Measurements from ENCODE around the gene LRRC45.

The LRRC45 gene

DNA sequence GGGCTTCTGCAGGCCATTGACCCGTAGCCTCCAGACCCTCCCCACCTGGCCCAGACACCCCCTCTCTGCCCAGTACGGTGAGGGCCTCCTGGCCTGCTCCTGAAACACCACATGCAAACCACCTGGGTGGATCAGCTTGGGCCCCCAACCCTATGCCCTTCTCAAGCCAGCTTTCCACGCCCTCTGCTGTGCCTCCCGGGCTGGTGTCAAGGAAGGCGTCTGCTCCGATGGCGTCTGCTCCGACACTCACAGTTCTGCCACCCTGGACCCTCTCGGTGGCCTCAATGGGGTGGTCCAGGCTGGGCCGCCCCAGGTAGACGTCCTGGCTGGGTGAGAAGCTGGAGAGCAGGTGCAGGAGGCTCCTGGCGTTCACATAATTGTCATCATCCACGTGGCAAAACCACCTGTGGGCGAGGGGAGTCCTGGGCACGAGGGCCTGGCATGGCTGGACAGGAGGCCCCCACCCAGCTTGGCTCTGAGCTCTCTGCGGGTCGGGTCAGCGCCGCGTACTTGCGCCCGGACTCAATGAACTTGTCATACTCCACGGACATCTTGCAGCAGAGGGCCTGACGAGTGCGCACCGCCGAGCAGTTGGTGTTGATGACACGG lies 27.2 kb downstream of the LRRC45 start:
- DNase-seq (ENCODE audit: low read depth in 2 of 2, low spot score in 1 of 2) = no peak

DNA sequence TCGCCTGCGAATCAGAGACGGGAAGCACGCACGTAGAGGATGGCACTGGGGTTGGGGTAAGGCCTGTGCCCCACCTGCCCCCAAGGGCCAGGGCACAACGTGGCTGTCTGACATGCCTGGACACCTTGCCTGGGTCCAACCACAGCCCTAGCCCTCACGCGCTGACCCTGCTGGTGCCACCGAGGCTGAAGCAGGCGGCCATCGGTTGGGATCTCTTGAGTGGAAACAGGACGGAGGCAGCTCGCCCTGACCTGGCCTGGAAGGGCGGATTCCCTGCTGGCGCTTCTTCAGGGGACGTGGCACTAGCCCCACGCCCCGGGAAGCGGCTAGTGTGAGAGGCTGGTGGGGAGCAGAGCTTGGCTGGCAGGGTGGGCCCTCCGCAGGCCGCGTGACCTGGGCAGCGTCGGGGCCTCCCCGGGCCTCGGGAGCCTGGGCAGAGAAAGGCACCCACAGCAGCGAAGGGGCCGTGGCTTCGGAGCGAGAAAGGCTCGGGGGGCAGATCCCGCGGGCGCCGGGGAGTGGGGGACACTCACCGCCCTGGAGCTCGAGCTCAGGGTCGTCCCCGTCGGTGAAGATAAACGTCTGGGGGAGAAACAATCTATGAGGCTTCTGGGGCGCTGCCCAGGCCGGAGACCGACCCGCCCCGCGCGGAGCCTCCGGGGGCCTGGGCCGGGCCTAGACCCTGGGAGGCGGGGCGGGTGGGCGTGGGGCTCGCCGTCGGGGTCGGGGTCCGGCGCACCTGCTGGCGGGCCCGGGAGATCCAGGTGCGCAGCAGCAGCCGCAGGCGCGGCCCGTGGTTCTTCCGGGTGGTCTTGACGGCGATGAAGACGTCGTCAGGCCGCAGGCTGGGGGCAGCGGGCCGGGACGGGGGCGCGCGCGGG lies 27.9 kb downstream of the LRRC45 start:
- no peak for DNase-seq (ENCODE audit: low read depth in 2 of 2, low spot score in 1 of 2)

DNA sequence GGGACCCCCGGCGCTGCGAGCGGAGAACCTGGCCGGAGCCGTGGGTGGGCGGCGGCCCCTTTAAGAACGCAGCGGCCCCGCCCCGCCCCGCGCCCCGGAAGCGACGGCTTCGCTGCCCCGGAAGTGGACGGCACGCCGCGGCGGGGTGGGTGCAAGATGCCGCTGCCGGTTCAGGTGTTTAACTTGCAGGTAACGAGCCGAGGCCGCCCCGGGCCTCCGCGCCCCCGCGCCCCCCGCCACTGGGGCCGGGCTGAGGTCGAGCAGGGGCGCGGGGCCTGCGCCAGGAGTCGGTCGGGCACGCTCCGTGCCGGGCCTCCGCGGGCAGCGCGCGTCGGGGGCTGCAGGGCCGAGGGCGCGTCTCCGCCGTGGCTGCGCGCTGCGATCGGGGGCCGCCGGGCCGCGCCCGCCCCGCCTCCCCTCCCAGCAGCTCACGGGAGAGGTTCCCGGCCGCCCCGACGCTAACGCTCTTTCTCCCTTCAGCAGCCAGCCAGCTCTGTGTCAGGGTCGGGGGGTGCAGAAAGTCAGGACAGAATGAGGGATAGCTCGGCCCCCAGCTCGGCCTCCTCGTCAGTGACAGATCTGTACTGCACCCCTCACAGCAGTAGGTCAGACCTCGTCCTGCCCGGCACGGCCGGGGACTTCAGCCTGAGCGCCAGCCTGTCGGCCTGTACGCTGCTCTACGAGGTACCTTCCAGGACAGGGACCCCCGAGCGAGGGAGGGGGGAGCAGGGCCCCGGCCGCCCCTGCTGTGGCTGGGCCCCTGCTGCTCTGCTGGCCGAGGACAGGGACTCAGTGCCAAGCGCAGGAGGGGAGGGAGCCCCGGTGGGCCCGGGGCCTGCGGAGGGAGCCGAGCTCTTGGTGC lies 28.9 kb downstream of the LRRC45 start, which contains the start of the genes GPS1 and RFNG:
GPS1 (plus strand) TSS at position 123 of the 862 bp plus-strand sequence; CDS start at position 157, 34 bp downstream.
RFNG (minus strand) TSS at position 36 of the 862 bp plus-strand sequence. CDS start 45 bp downstream, outside the sequence.
- DNase-seq (ENCODE audit: low read depth in 2 of 2, low spot score in 1 of 2) = peak; percentile 60 to 65

DNA sequence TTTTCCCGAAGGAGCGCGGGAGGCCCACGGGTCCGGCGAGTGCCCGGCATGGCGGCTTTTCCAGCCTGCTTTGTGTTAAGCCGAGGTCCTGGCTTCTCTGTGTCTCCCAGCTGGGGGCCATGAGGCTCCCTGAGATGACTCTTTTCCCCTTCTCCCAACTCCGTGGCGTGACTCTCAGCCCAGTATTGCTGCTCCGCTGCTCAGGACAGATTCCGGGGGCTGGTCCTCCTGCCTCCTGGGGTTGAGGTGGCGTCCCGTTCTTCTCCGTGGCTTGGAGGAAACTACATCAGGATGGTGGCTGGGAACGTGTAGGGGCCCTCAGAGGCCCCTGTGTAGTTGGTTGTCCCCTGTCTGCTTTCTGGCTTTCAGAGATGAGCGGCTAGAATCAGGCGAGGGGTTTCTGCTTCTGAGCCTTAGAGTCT lies 29.5 kb downstream of the LRRC45 start:
- no peak for DNase-seq (ENCODE audit: low read depth in 2 of 2, low spot score in 1 of 2)

DNA sequence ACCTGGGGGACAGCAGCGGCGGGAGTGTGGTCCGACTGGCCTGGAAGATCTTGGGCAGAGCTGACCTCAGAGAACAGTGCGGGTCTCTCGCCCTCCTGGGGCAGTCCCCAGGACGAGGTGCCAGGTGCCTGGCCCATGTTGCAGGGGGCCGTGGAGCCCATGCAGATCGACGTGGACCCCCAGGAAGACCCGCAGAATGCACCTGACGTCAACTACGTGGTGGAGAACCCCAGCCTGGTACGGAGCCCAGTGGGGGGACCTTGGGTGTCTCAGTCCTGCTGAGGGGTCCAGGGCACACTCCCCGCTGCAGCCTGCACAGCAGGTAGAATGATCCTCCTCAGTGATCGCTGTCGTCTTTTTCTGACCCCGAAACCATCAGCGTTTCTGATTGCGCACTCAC lies 30.0 kb downstream of the LRRC45 start:
- no peak for DNase-seq (ENCODE audit: low read depth in 2 of 2, low spot score in 1 of 2)

DNA sequence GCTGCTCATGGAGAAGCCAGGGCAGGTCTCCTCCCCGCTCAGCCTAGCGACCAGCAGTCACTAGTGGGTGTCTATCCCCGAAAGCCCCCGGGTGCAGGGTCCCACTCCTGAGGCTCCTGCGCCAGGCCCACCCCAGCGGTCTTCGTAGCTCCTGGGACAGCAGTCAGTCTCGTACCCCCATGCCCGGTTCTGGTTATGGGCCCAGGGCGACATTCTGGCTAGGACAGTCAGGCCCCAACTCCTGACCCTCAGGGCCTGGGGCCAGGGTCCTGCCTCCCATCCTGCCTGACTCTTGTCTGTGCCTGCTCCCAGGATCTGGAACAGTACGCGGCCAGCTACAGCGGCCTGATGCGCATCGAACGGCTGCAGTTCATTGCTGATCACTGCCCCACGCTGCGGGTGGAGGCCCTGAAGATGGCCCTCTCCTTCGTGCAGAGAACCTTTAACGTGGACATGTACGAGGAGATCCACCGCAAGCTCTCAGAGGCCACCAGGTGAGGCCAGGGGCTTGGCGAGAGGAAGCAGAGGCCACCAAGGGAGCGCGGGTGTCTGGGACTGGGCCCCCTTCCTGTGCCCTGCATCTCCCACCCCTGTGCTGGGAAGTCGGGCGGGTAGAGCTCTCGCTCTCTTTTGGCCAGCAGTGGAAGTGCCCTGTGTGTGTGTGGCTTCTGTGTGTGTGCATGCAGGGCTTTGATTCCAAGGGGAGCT lies 30.6 kb downstream of the LRRC45 start:
- DNase-seq (ENCODE audit: low read depth in 2 of 2, low spot score in 1 of 2) = no peak

DNA sequence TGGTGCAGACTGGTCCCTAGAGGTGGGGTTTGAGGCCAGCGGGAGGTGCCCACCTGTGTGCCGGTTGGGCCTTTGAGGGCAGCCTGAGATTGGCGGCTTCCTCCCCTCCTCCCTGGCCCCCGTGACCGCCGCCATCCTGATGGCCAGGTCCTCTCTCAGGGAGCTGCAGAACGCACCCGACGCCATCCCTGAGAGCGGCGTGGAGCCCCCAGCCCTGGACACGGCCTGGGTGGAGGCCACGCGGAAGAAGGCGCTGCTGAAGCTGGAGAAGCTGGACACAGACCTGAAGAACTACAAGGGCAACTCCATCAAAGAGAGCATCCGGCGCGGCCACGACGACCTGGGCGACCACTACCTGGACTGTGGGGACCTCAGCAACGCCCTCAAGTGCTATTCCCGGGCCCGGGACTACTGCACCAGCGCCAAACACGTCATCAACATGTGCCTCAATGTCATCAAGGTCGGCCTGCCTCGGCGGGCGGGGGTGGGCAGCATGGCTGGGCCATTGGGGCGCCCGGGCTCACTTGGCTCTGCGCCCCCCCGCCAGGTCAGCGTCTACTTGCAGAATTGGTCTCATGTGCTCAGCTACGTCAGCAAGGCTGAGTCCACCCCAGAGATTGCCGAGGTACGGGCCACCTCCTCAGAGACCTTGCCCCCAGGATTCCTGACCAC lies 31.4 kb downstream of the LRRC45 start:
- DNase-seq (ENCODE audit: low read depth in 2 of 2, low spot score in 1 of 2) = no peak

DNA sequence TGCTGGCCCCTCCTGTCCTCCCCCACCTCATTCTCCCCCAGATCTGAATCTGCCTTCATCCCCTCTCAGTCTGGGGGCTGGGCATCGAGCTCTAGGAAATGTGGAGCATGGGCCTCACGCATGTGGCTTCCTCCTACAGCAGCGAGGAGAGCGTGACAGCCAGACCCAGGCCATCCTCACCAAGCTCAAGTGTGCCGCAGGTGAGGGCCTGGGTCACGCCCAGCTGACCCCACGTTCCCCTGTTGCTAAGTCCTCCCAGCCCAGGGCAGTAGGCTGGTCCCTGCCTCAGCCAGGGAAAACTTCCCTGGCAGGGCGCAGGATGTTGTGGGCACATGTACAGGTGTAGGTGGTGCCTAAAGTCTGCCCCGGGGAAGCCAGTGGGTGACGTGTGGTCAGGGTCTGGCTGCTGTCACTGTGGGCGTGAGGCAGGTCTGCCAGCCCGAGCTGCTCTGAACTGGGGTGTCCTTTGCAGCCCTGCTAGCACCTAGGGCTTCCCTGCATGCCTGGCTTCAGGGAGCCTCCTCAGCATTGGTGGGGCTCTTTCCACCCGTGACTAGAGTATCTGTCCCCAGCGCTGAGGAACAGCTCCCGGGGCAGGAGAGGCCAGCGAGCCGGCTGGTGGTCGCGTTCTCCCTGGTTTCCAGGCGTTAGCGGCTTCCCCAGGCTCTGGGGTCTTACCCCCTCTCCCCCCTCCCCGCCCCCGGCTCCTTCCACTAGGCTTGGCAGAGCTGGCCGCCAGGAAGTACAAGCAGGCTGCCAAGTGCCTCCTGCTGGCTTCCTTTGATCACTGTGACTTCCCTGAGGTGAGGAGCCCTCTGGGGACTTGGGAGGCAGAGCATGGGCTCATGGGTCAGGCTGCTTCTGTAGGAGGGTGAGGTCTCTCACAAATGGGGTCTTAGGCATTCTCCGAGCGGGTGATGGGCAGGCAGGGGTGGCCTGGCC lies 32.2 kb downstream of the LRRC45 start:
- DNase-seq (ENCODE audit: low read depth in 2 of 2, low spot score in 1 of 2) = no peak

DNA sequence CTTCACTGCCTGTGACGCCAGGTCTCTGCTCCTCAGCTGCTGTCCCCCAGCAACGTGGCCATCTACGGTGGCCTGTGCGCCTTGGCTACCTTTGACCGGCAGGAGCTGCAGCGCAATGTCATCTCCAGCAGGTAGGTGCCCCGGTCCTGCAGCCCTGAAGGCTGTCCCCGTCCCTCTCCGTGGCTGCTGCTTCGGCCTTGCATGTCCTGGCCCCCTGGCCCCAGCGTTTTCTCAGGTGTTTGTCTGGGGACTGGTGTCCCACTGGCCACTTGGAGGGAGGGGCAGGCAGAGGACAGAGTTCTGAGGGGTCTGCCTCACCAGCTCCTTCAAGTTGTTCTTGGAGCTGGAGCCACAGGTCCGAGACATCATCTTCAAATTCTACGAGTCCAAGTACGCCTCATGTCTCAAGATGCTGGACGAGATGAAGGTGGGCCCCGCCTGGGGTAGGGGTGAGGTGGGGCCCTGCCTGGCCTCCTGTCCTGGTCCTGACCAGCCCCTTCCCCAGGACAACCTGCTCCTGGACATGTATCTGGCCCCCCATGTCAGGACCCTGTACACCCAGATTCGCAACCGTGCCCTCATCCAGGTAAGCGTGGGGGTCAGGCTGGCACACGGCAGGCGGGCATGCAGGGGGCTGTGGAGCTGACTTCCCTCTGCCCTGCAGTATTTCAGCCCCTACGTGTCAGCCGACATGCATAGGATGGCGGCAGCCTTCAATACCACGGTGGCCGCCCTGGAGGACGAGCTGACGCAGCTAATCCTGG lies 33.0 kb downstream of the LRRC45 start:
- no peak for DNase-seq (ENCODE audit: low read depth in 2 of 2, low spot score in 1 of 2)

DNA sequence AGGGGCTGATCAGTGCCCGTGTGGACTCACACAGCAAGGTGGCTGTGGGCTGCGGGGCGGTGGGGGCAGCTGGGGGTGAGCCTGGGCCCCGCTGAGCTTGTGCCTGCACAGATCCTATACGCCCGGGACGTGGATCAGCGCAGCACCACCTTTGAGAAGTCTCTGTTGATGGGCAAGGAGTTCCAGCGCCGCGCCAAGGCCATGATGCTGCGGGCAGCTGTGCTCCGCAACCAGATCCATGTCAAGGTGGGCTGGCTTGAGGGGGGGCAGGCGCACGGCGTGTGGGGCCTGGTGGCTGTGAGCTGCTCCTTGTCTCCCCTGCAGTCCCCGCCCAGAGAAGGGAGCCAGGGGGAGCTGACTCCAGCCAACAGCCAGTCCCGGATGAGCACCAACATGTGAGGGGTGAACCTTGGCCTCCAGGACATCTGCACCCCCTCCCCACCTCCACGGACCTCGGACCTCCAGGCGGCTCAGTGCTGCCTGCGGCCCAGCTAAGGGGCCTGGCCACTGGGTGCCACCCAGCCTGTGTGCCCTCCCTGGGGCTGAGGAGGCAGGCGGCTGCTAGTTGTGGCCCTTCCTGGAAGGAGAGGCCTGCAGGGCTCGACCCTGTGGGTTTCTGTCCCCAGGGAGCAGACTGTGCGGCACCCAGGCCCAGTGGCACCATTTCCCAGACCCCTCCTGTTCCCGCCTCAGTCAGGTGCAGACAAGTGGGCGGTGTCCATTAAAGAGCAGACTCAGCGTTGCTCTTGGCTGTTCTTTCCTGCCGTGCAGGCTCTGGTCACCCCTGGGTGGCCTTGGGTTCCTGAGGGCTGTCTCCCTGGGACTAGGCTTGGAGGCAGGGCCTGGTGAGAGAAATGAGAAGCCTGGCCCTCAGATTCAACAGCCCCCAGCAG lies 33.9 kb downstream of the LRRC45 start:
- no peak for DNase-seq (ENCODE audit: low read depth in 2 of 2, low spot score in 1 of 2)

DNA sequence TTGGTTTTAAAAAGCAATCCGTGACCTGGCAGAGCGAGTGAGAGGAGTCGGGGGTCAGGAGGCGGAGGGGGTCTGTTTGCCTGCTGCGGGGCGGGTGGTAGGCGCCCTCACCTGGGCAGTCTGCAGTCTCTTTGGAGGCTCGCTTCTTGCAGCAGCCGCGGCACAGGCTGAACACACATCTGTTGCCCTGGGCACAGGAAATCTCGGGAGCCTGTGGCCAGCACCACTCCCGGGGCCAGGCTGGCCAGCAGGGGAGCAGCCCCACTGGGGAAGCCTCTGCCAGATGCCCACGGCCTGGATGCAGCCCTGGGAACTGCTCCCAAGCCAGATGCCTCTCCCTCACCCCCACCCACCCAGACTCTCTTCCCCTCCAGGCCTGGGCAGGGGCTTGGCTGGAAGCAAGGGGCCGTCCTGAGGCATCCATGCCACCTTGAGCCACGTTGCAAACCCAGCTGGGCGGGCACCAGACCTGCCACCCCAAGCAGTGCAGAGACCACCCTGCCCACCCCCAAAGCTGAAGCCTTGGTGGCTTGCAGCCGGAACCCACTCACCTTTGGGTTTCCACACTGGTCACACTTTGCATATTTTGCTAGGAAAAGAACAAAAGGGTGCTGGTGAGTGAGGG lies 35.2 kb downstream of the LRRC45 start:
- DNase-seq (ENCODE audit: low read depth in 2 of 2, low spot score in 1 of 2) = no peak

DNA sequence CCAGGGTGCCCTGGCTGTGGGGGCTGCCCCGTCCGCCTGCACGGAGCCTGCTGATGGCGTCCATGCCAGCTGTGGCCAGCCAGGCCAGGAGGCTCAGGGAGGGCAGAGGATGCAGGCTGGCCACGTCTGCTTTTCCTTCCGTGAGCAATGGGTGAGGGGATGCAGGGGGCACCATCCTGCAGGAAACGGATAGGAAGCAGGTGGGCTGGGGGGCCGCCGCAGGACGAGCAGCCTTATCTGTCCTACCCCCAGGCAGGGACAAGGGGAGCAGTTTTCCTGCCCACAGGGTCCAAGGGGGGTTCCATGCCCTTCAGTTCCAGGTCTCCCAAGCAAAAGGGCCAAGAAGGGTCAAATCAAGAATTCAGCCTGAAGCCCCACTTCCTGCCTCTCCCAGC lies 35.7 kb downstream of the LRRC45 start:
- no peak for DNase-seq (ENCODE audit: low read depth in 2 of 2, low spot score in 1 of 2)

DNA sequence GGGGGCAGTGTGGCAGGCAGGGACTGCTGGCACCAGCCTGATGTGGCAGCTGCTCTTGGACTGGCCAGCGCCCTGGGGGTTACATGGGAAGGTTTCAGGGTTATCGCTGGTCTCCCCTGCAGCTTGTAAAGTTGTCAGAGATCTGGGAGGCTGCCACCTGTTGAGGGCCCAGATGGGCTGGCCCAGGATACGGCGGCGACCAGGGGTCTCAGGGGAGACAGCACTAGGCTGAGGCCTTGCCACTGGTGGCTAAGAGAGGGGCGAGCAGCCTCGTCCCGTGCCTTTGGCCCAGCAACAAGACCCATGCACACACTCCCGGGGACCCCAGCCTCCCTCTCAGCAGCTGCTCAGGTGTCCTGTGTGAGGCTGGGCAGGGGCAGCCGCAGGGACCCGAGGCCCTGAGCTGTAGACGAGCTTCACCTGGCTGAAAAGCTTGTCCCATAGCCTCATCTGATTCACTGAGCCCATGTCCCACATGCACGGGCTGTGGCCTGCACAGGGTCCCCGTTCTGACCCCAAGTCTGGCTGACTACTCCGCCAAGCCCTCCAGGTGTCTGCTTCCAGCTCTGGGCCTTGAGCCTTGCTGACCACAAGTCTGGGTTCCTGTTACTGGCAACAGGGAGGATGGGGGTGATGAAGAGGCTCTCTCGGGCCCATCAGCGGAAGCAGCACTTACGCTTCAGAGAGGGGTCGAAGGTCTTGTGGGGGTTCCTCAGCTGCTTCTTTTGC lies 36.3 kb downstream of the LRRC45 start:
- no peak for DNase-seq (ENCODE audit: low read depth in 2 of 2, low spot score in 1 of 2)

DNA sequence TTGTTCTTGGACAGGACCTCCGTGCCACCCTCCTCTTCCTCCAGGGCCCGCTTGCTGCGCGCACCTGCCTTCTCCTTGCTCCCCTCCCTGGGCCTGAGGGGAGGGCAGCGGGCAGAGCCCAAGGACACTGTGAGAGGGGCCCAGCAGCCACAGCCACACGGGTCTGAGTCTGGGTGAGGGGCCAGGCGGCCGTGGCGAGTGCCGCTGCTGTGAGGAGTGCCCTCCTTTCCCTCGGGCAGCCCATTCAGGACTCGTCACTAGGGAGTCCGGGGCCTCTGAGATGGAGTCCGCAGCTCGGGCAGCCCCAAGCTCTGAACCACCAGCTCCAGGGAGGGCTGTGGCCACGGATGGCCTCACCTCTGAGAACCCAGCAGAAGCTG lies 36.9 kb downstream of the LRRC45 start:
- no peak for DNase-seq (ENCODE audit: low read depth in 2 of 2, low spot score in 1 of 2)

DNA sequence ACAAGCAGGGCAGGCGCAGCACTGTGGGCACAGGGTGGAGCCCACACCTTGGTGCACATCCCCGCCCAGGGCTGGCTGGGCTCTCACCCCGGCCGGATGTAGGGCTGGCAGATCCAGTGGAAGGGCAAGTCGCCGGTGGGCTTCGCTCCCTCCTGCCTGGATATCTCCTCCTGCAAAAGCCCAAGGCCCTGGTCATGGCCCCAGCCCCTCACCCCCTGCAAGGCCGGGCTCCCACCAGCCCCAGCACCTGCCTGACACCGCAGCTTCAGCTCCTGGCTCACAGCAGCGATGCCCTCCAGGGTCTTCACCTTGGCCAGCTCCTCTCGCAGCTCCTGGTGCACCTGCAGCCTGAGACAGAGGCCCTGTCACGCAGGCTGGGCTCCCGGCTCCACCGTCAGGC lies 37.5 kb downstream of the LRRC45 start:
- no peak for DNase-seq (ENCODE audit: low read depth in 2 of 2, low spot score in 1 of 2)

All from stimulated activated CD8-positive, alpha-beta memory T cell treated with anti-CD3 and anti-CD28 coated beads, Interleukin-4, amount 100 ng/mL, for 1 hour (primary cell).